GM23338 (cell line): ENCODE results near the gene TTC23.

Experiments
- CREB1 ChIP-seq: fragments of 250-450 bp; sonication (Bioruptor Pico); IDR thresholded peaks from 2 replicates; pipeline ENCODE4 v1.5.0; 2020; ENCODE audit warnings: low read depth, mild to moderate bottlenecking, moderate library complexity
- CTCF ChIP-seq, 2 experiments: fragments of 200-600 bp in 1 of 2; sonication (generic) in 1 of 2; conservative IDR thresholded peaks; 2 replicates each; pipeline versions ENCODE4 v1.5.1 to v1.6.1; 2016 to 2017; ENCODE audit warnings: antibody characterized with exemption in 2 of 2, low read depth in 2 of 2, mild to moderate bottlenecking in 2 of 2, moderate library complexity in 1 of 2
- ETS1 ChIP-seq: IDR thresholded peaks from 2 replicates; pipeline ENCODE4 v1.6.1; 2016; ENCODE audit warnings: antibody characterized with exemption
- EZH2 ChIP-seq: fragments of 200-600 bp; sonication (generic); IDR thresholded peaks from one replicate; pipeline ENCODE4 v1.8.0; 2017; ENCODE audit warnings: antibody characterized with exemption, mild to moderate bottlenecking, low read depth; ENCODE audit not compliant: unreplicated experiment
- EZH2phosphoT487 ChIP-seq: fragments of 200-600 bp; sonication (generic); IDR thresholded peaks from one replicate; pipeline ENCODE4 v1.8.1; 2018; ENCODE audit warnings: antibody characterized with exemption; ENCODE audit not compliant: unreplicated experiment
- JUNB ChIP-seq: IDR thresholded peaks from one replicate; pipeline ENCODE4 v1.6.1; 2016; ENCODE audit warnings: antibody characterized with exemption; ENCODE audit not compliant: unreplicated experiment
- POLR2AphosphoS5 ChIP-seq: IDR thresholded peaks from 2 replicates; pipeline ENCODE4 v1.6.1; 2016; ENCODE audit warnings: antibody characterized with exemption, low read depth
- REST ChIP-seq: IDR thresholded peaks from one replicate; pipeline ENCODE4 v1.6.1; 2018; ENCODE audit warnings: antibody characterized with exemption; ENCODE audit not compliant: unreplicated experiment
- ZNF114 ChIP-seq: fragments of 250-450 bp; sonication (Bioruptor Pico); IDR thresholded peaks from 2 replicates; pipeline ENCODE4 v1.5.0; 2020; ENCODE audit warnings: mild to moderate bottlenecking, moderate library complexity
- ZNF462 ChIP-seq: fragments of 250-450 bp; sonication (Bioruptor Pico); IDR thresholded peaks from 2 replicates; pipeline ENCODE4 v1.5.0; 2020; ENCODE audit warnings: mild to moderate bottlenecking, moderate library complexity

- TF ChIP-seq CTCF (conservative IDR thresholded peaks at IDR 0.05; ENCODE audit: low read depth in 2 of 2) (no peak), REST (no peak), EZH2phosphoT487 (no peak), EZH2 (no peak), POLR2AphosphoS5 (no peak), ETS1 (no peak), ZNF114 (CRISPR knock-in tag) (no peak), JUNB (no peak), CREB1 (CRISPR knock-in tag) (no peak), ZNF462 (CRISPR knock-in tag) (no peak)
These were observed 18.5 kb downstream of the TTC23 start for GRCh38 chr15:99230867-99231266.
